SH-SY5Y (cell line): ENCODE measurements around the gene GULP1.

Source experiments
- GATA2 ChIP-seq: IDR thresholded peaks from 2 replicates; pipeline ENCODE4 v1.6.1; 2011; ENCODE audit warnings: mild to moderate bottlenecking, low read depth, low read length
- GATA3 ChIP-seq: IDR thresholded peaks from 2 replicates; pipeline ENCODE4 v1.6.1; 2011; ENCODE audit warnings: low read depth, mild to moderate bottlenecking, low read length, moderate library complexity

DNA sequence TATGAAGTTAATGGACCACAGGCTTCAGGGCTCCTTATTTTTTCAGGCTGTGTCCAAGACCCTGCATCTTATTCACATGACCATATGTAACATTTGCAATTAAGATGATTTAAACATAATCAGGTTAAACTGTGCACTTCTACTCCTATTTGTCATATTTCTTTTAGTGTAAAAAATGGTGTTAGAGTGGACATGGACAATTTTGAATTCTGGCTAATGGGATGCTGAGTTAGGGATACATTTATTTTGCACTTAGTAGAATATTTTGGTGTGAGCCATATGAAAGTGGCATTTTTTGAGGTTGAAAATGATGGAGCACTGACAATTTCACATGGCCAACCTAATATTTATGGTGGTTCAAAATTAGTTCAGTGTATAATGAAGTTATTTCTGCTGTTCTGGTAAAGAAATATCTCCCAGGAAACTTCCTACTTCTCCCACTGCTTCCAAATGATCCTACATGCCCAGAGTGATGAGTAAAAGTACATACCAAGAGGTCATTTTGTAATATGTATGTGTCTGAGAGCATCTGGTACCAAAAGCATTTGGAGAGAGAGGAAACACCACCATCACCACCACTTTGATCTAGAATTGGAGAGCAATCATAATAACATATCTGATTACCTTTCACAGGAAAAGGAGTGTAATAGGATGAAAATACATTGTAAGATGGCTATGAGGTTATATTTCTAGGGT lies 36.0 kb downstream of the GULP1 start:
- TF ChIP-seq GATA2 (no peak), GATA3 (no peak)
